Sigmoid colon (tissue), 4 donors: ENCODE results near the gene NECTIN1.

Experiments used
- CTCF ChIP-seq, 4 experiments: fragments of 450-650 bp in 3 of 4; fragments of 200-600 bp in 1 of 4; IDR thresholded peaks; one replicate each; pipeline ENCODE4 v1.5.1; 2016 to 2019; ENCODE audit warnings: antibody characterized with exemption in 4 of 4, mild to moderate bottlenecking in 3 of 4, moderate library complexity in 2 of 4
- EP300 ChIP-seq, 4 donors: sonication (generic); formaldehyde crosslinking; IDR thresholded peaks; one replicate each; pipeline ENCODE4 v1.6.1; 2017; ENCODE audit warnings: antibody characterized with exemption in 4 of 4

- TF ChIP-seq EP300 (IDR thresholded peaks at IDR 0.05), result no peak
- no peak for TF ChIP-seq CTCF (IDR thresholded peaks at IDR 0.05)
Observed at GRCh38 chr11:119699227-119699626, 29.8 kb downstream of the NECTIN1 start.
